Measurements from ENCODE around the gene B3GNT7.

- TF ChIP-seq EZH2 (IDR thresholded peaks at IDR 0.05; ENCODE audit: insufficient read depth, poor library complexity, severe bottlenecking), result no peak
- no peak for TF ChIP-seq EZH2phosphoT487 (IDR thresholded peaks at IDR 0.05; ENCODE audit: insufficient read depth, low read depth)
Measured at GRCh38 chr2:231423176-231423575, 27.7 kb downstream of the B3GNT7 start.

Measured in GM23248 (cell line).